ENCODE results near the gene SLC33A1.
"Not testable (repeated sequence)": the region's sequence is repeated elsewhere in the genome, so short reads cannot be mapped to it uniquely, and the experiment has no call there.

The SLC33A1 gene

DNA sequence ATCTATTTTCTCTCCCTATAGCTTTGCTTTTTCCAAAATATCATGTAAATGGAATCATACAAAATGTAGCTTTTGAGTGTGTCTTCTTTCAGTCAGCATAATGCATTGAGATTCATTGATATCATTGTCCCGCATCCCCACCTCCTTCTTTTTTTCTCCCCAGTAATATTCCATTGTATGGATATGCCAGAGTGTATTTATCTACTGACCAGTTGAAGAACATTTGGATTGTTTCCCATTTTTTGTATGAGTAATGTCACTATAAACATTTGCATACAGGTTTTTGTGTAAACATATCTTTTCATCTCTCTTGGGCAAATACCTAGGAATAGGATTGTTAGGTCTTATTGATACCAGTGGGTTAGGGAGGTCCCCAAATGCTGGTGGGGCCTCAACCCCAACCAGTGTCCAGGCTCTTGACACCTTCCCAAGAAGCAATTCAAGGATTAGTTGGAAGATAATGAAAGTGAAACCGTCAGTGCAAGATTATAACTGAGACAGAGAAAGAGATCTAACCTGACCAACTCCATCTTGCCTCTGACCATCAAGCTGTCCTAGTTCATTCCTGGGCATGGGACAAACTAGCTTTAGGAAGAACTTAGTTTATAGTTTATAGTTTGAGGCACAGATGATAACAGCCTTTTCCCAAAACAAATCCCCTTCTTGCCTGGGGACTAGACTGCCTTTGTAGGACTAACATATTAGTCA lies 7.4 kb upstream of the SLC33A1 start:
- DNase-seq = no peak

DNA sequence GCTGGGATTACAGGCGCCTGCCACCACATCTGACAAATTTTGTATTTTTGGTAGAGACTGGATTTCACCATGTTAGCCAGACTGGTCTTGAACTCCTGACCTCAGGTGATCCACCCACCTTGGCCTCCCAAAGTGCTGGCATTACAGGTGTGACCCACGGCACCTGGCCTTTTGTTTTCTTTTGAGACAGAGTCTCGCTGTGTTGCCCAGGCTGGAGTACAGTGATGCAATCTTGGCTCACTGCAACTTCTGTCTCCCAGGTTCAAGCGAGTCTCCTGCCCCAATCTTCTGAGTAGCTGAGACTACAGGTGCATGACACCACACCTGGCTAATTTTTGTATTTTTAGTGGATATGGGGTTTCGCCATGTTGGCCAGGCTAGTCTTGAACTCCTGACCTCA lies 6.2 kb upstream of the SLC33A1 start:
- DNase-seq = not testable (repeated sequence)

DNA sequence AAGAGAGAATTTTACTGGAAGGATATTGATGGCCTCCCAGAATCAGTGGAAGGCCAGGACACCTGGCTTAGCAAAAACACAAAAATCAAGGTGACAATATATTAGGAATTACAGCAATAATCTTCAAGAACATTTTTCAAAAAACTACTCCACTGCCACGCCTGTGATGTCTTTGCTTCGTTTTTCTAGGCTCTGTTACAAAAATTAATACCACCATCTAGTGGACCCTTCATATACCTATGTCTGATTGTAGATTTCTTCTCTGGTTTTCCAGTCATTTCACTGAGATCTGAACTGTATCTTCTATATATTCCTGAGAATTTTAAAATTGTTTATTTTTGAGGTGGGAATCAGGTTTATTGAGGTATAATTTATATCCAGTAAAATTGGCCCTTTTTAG lies 5.6 kb upstream of the SLC33A1 start:
- no peak for DNase-seq

DNA sequence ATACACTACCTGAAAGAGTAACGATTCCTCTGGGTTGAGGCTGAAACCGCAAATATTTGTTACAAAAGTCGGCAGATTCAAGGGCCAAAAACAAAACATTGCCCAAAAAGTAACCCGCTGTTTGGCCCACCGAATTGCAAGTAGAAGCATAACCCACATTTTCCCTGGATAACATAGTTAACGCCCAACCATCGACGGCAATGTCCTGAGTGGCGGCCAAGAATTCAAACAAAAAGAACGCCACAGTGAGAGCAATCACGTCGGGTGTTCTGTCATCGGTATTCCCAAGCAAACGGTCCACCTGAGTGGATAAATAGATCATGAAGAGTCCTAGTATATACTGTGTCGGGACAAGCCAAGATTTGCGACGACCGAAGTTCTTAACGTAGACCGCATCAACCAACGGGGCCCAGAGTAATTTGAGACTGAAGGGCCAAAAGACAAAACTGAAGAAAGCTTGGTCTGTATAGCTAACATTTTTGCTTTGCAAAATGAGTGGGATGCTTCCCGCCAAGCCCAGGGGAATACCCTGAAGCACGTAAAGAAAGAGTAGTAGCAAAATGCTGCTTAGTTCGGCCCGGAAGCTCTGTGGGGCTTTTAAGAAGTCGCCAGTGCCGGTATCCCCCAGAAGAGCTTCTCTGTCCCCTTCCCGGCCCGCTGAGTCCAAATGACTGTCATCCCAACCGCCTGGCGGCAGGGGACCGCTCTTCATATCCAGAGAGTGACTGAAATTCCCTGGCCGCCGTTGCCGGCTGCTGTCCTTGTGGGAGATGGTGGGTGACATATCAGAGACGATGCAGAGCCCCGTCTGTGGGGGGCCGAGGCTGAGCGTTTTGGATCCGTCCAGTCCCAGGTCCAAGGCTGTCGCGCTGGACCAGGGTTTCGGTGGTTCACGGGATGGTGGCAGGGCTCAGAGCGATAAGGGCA lies 750 bp downstream of the SLC33A1 start:
- DNase-seq = no peak

DNA sequence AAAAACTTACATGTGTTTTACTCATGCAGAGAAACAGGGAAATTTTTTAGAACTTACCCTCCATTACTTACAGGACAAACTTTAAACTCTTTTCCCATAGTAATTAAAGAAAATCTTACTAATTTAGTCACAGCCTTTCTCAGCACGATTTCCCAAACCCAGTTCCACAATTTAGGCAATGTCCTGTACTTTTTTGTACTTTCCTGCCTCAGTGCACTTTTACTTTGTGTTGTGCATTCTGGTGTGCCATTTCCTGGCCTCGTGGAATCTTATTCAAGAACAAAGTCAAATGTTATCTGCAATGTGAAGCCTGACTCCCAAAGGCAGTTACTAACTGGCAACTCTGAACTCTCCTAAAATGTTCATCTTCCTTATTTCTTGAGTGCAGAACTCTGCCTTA lies 1.9 kb downstream of the SLC33A1 start:
- no peak for DNase-seq

DNA sequence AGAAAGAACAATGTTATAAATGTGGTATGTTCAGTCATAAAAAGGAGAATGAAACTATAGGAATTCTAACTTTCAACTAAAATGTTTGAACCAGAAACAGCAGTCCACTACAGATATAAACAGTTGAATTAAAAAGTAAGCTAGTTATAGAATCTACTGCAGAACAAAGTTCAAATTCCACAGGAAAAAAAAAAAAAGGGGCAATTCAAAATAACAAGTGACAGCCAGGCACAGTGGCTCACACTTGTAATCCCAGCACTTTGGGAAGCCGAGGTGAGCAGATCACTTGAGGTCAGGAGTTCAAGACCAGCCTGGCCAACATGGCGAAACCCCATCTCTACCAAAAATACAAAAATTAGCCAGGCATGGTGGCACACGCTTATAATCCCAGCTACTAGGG lies 4.8 kb downstream of the SLC33A1 start:
- not testable (repeated sequence) for DNase-seq

DNA sequence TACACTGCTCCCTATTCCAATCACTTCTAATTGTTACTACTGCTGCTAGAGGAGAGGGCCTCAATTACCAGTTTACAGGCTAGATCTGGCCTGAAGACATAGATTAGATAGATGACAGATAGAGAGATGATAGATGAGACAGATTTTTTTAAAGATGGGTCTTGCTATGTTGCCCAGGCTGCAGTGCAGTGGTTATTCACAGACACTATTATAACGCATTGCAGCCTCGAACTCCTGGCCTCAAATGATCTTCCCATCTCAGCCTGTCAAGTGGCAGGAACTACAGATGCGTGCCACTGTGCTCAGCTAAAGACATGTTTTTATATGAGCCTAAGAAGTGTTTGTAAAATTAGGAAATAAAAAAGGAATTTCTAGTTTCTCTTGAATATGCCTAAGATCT lies 6.2 kb downstream of the SLC33A1 start:
- no peak for DNase-seq

DNA sequence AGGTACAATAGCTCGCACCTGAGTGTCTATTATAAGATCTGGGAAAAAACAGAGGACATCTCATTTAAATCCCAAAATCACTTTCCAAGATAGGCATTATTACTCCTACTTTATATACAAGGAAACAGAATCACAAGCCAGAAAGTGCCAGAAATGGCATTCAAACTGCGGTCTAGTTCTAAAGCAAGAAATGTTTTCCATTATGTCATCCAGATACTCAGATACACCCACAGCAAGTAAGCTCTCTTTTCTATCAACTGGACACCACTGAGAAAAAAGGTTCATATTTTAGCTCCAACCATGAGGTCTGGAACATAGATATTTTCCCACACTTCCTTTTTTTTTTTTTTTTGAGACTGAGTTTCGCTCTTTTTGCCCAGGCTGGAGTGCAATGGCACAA lies 8.1 kb downstream of the SLC33A1 start:
- DNase-seq = no peak

DNA sequence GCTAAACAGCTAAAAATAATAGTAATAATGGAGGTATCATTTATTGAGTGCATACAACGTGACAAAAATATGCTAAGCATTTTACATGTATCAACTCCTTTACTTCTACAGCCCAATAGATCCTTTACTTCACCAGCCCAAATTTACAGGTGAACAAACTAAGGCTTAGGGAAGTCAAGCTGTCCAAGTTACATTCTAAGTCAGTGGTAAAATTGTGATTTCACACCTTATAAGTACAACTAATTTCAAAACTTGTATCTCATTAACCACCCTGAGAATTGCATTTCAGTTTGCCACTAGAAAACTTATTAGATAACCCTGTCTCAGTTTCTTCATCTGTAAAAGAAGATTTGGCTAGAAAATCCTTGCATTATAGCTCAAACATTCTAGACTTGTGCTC lies 10.7 kb downstream of the SLC33A1 start:
- DNase-seq = no peak

DNA sequence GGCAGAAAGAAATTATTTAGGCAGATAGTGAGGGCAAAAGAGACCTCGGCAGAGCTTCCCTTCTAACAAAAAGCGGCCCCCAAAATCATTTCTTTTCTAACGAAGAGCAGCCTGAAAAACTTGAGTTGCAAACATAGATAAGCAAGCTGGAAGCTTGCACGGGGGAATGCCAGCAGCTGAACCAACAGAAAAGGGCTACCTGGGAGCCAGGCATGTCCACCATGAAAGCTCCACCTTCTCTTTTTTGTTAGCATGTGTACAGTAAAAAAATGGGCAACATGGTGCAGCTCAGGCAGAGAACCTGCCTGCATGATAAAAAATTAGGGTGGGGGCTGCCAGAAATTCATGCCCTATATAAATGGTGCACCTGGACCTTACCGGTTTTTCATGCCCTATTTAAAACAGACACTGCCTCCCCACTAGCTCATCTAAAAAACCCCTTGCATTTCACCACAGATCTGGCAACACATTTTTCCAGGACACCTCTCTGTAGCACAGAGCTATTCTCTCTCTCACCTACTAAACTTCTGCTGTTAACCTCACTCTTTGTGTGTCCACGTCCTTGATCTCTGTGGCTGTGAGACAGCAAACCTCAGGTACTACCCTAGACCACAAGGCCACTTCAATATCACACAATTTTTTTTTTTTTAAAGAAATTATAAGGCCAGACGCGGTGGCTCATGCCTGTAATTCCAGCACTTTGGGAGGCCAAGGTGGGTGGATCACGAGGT lies 18.7 kb downstream of the SLC33A1 start:
- DNase-seq = no peak

DNA sequence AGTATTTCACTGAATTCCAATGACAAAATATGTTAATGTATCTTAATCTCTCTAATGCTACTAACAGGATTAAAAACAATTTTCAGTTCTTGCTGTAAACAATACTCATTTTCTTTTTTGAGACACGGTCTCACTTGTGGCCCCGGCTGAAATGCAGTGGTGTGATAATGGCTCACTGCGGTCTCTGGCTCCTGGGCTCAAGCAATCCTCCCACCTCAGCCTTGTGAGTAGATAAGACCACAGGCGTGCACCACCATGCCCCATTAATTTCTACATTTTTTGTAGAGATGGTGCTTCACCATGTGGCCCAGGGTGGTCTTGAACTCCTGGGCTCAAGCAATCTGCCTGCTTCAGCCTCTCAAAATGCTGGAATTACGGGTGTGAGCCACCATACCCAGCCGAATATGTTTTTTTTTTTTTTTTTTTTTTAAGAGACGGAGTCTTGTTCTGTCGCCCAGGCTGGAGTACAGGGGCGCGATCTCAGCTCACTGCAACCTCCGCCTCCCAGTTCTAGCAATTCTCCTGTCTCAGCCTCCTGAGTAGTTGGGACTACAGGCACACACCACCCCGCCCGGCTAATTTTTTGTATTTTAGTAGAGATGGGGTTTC lies 25.6 kb downstream of the SLC33A1 start:
- DNase-seq = not testable (repeated sequence)

DNA sequence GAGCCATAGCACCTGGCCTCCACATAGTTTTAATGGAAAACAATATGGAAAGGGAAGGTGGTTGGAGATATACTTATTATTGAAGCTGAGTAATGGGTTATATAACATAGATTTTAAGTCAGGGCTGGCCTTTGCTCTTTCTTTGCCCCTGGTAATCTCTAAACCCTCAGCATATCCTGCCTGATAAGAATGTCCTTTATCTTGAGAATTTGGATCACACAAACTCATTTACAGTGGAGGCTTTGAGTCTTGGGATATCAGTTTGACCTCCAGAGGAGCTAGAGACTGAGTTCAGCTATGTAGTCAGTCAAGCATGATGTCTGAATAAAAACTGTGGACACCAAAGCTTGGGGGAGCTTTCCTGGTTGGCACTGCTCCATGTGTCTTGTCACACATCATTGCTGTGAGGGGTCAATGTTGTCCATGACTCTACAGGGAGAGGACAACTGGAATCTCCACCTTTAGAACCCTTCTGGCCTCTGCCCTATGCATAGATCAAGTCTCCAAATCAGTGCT lies 39.1 kb downstream of the SLC33A1 start:
- DNase-seq = no peak

DNA sequence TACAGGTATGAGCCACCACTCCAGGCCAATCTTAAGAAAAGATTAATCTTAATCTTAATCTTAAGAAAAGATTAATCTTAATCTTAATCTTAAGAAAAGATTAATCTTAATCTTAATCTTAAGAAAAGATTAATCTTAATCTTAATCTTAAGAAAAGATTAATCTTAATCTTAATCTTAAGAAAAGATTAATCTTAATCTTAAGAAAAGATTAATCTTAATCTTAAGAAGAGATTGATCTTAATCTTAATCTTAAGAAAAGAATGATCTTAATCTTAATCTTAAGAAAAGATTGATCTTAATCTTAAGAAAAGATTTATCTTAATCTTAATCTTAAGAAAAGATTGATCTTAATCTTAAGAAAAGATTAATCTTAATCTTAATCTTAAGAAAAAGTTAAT lies 41.0 kb downstream of the SLC33A1 start:
- DNase-seq = not testable (repeated sequence)

DNA sequence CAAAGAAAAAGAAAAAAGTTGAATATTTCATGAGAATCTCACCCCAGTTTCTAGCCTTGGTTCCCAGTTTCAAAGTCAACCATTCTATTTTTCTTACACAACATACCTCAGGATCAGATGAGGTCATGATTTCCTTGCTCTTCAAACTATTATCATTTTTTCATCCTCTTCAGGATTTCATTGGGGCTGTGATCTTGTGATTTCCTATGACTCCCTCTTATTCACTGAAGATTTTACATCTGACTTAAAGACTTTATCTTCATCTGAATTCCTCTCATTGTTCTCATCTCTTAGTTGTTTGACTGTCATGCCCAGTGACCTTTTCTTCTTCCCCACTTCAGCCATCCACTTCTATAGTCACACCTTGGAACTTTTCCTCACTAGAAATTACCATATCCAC lies 45.0 kb downstream of the SLC33A1 start:
- DNase-seq = no peak

DNA sequence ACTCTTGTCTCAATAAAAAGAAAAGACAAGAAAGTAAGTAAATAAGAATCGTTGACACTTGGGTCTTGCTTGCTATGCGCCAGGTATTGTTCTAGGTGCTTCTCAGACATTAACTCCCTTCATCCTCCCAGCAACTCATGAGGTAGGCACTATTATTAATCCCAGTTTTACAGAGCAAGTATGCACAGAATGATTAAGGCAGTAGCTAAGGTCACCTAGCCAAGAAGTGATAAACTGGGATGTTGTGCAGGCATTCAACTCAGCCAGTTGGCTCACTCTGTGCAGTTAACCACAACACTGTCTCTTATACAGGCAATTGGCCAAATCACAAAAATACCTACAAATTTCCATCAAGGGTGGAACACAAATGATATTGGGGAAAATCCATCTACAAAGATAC lies 46.4 kb downstream of the SLC33A1 start:
- no peak for DNase-seq

DNA sequence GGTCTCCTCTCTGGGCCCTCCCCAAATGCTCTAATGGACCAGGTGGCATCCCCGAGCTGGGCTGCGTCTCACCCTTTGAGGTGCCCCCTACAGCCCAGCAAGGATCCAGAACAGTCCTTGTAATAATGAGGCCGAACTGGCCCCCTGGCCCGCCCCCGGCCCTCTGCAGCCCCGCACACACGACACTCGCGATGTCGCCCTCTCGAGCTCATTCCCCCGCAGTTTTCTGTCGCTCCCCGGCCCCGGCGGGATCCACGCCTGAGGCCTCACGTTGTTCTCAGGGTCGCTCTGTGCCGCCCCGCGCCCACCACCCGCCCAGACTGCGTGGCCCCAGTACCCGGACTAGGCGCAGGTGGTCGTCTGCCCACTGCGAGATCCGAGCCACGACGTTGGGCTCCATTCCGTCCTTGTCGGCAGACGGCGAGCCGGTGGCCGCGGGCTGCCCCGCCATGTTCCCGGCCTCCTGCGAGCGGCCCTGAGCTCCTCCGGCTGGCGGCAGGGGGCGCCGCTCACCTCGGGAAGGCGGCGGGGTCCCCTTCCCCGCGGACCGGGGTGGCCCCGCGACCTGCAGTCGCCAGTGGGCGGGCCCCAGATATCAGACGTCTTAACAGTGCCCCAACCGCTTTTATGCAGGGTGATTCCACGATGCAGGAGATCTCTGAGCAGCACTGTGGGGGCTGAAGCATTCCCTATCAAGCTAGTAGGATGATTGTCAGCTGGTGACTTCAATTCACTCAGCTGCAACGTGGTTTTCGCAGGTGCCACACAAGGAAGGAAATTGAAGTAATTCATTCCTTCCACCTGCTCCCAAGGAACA lies 48.2 kb downstream of the SLC33A1 start, which contains the start of gene C3orf33:
Gene C3orf33, minus strand, starts transcription at position 477 of the 817 bp plus-strand sequence. Its CDS starts 26 bp downstream, at position 451.
- peak; percentile 71 for DNase-seq

DNA sequence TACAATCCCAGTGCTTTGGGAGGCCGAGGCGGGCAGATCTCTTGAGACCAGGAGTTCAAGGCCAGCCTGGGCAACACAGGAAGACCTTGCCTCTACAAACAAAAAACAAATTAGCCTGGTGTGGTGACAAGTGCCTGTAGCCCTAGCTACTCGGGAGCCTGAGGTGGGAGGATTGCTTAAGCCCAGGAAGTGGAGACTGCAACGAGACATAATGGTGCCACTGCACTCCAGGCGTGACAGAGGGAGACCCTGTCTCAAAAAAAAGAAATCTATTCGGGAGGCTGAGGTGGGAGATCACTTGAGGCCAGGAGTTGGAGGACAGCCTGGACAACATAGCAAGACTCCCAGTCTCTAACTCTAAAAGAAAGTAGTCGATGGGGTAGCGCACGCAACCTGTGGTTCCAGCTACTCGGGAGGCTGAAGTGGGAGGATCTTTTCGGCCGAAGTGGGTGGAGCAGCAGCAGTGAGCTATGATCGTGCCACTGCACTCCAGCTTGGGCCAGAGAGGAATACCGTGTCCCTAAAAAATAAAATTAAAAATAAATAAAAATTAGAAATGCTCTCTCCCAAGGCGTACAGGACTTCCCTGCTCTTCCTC lies 48.9 kb downstream of the SLC33A1 start:
- no peak for DNase-seq

DNA sequence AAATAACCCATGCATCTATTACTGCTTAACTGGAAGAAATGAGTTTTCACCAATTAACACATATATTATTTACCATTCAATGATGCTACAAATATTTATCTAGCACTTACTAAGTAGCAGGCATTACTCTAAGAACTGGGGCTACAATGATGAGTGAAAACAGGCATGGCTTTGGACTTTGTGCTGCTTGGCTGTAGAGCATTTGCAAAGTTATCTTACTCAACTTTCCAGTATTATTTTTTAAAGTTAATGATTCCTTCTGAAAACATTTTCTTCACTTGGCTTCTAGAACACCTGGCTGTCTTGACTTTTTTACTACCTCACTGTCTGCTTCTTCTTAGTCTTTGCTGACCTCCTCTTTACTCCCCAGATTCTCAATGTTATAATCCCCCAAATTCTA lies 49.9 kb downstream of the SLC33A1 start:
- DNase-seq = no peak

DNA sequence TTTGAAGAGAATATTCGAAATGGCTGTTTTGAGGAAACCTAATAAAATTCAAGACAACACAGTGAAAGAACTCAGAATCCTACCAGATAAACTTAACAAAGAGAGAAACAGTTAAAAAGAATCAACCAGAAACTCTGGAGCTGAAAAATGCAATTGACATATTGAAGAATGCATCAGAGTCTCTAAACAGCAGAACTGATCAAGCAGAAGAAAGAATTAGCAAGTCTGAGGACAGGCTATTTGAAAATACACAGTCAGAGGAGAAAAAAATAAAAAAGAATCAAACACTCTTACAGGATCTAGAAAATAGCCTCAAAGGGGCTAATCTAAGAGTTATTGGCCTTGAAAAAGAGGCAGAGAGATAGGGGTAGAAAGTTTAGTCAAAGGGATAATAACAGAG lies 61.7 kb downstream of the SLC33A1 start:
- no peak for DNase-seq

DNA sequence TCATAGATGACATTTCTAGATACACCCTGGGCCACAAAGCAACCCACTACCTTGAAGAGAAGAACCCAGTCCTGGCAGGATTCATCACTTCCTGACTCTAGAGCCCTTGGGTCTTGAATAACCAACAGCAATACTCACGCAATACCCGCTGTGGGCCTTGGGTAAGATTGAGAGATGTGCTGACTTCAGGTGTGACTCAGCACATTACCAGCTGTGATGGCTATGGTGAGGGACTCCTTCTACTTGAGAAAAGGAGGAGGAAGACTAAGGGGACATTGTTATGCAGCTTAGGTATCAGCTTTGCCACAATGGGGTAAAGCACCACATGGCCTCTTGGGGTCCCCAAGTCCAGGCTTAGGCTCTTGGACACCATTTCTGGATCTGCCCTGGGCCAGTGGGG lies 63.0 kb downstream of the SLC33A1 start:
- no peak for DNase-seq

DNA sequence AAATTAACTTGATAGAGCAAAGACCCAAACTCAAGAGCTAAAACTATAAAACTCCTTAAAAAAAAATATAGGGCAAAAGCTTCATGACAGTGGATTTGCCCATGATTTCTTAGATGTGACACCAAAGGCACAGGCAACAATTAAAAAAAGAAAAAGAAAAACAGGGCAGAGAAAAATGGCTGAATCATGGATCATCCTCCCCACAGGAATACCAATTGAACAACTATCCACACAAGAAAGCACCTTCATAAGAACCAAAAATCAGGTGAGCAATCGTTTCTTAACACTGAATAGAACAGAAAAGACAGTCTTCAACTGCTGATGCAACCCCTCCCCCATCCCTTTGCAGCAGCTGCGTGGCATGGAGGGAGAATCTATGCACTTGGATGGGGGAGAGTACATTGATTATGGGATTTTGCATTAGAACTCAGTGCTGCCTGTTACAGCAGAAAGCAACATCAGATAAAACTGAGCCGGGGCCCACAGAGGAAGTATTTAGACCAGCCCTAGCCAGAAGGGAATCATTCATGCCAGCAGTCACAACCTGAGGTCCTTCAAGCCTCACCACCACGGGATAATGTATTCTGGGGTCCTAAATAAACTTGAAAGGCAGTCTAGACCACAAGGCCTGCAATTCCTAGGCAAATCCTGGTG lies 63.8 kb downstream of the SLC33A1 start:
- DNase-seq = no peak
